HepG2 (cell line): ENCODE results near the gene MAN2A2. TPM values are rescaled to one million over a fixed set of nuclear protein-coding genes. Genes with fewer than 3 reads are reported as not detected.

Experiments used
- ATAC-seq: fragments of 200-7000 bp; cut with Tn5 transposase; 3 replicates; pipeline ENCODE4 v1.9.1; 2020; ENCODE audit warnings: mild to moderate bottlenecking, moderate library complexity
- BruUV-seq: library from RNA; stranded (reverse); fragments of 400-500 nt; replicated peaks from 2 replicates; lab custom pipeline; 2021; lab: Mats Ljungman, UMichigan
- CTCF ChIA-PET: fragments of 300-600 bp; formaldehyde crosslinking; extraction: SDS; loops from one replicate; lab custom pipeline; 2021; ENCODE audit warnings: low total read pairs, inconsistent platforms, low intra/inter-chr PET ratio; lab: Yijun Ruan, JAX
- POLR2A ChIA-PET: fragments of 350-600 bp; sonication (Branson Sonifier 250); formaldehyde crosslinking; loops from one replicate; lab custom pipeline; 2020; ENCODE audit warnings: antibody characterized with exemption, inconsistent platforms; lab: Yijun Ruan, JAX
- DNase-seq: peaks from one replicate; pipeline ENCODE4 v3.0.0-alpha.2; 2015; ENCODE audit warnings: low spot score
- FAIRE-seq: peaks from 3 replicates; lab custom pipeline; 2011; peaks lifted over from hg19 to GRCh38; lab: Jason Lieb, UNC
- H2AFZ ChIP-seq: one replicate; pipeline ENCODE4 v1.6.1; 2011; ENCODE audit warnings: low read length, inconsistent platforms
- H3K27ac ChIP-seq: fragments of 300-600 bp; 3 replicates; pipeline ENCODE4 v1.8.0; 2011; ENCODE audit warnings: mixed run types, mild to moderate bottlenecking, mixed read lengths, low read length, inconsistent platforms; ENCODE audit not compliant: insufficient read depth; ENCODE audit errors: extremely low read length
- H3K27me3 ChIP-seq, 2 experiments: fragments of 200-600 bp in 1 of 2; 2 replicates in 1 of 2; 3 replicates in 1 of 2; pipeline versions ENCODE4 v1.6.0 to v1.8.0; 2011; ENCODE audit warnings: low read length in 2 of 2, mild to moderate bottlenecking in 2 of 2, moderate library complexity in 2 of 2, inconsistent platforms in 1 of 2; ENCODE audit not compliant: insufficient read depth in 2 of 2, control insufficient read depth in 1 of 2
- H3K36me3 ChIP-seq, 2 experiments: fragments of 200-600 bp in 1 of 2; replicated peaks in 1 of 2; 2 replicates in 1 of 2; 3 replicates in 1 of 2; pipeline versions ENCODE4 v1.5.1 to v1.8.0; 2011; ENCODE audit warnings: low read length in 2 of 2, inconsistent platforms in 1 of 2; ENCODE audit not compliant: insufficient read depth in 2 of 2, control insufficient read depth in 1 of 2
- H3K4me1 ChIP-seq: 2 replicates; pipeline ENCODE4 v1.5.1; 2012; ENCODE audit warnings: low read length, inconsistent platforms; ENCODE audit not compliant: insufficient read depth
- H3K4me2 ChIP-seq: 2 replicates; pipeline ENCODE4 v1.6.0; 2011; ENCODE audit warnings: low read depth, low read length, inconsistent platforms
- H3K4me3 ChIP-seq, 3 experiments: fragments of 200-600 bp in 1 of 3; sonication (generic), shearing (Covaris generic) in 1 of 3; replicated peaks in 1 of 3; 2 replicates each; pipeline ENCODE4 v1.5.1; 2011 to 2016; ENCODE audit warnings: low read length in 3 of 3, inconsistent platforms in 2 of 3, low read depth in 2 of 3, mild to moderate bottlenecking in 2 of 3, control low read depth in 1 of 3, mixed read lengths in 1 of 3; ENCODE audit not compliant: insufficient read depth in 1 of 3
- H3K79me2 ChIP-seq: one replicate; pipeline ENCODE4 v1.6.1; 2011; ENCODE audit warnings: low read length, inconsistent platforms; ENCODE audit not compliant: insufficient read depth
- H3K9ac ChIP-seq: 2 replicates; pipeline ENCODE4 v1.6.0; 2011; ENCODE audit warnings: mild to moderate bottlenecking, low read depth, low read length, inconsistent platforms; ENCODE audit not compliant: insufficient read depth
- H3K9me3 ChIP-seq: 2 replicates; pipeline ENCODE4 v1.5.1; 2012; ENCODE audit warnings: mild to moderate bottlenecking, low read length
- H4K20me1 ChIP-seq: 2 replicates; pipeline ENCODE4 v1.6.0; 2011; ENCODE audit warnings: inconsistent platforms, mild to moderate bottlenecking, low read length, moderate library complexity; ENCODE audit not compliant: insufficient read depth
- KLF13 ChIP-seq: sonication (generic); formaldehyde crosslinking; IDR thresholded peaks from 2 replicates; pipeline ENCODE4 v1.4.0; 2020; ENCODE audit warnings: mild to moderate bottlenecking, missing genetic modification reagents
- MAF1 ChIP-seq: sonication (generic); formaldehyde crosslinking; IDR thresholded peaks from 2 replicates; pipeline ENCODE4 v1.5.0; 2020; ENCODE audit warnings: missing genetic modification reagents, borderline replicate concordance
- NFATC3 ChIP-seq: sonication (generic); formaldehyde crosslinking; IDR thresholded peaks from 2 replicates; pipeline ENCODE4 v1.5.1; 2020; ENCODE audit warnings: mild to moderate bottlenecking, missing genetic modification reagents
- RAD21 ChIP-seq: fragments of 450-650 bp; formaldehyde crosslinking; IDR thresholded peaks from 2 replicates; pipeline ENCODE4 v1.5.0; 2020; ENCODE audit warnings: mild to moderate bottlenecking
- RORA ChIP-seq: sonication (generic); formaldehyde crosslinking; IDR thresholded peaks from 2 replicates; pipeline ENCODE4 v1.5.0; 2020; ENCODE audit warnings: mild to moderate bottlenecking, missing genetic modification reagents, moderate library complexity
- SAFB2 ChIP-seq: sonication (generic); formaldehyde crosslinking; IDR thresholded peaks from 2 replicates; pipeline ENCODE4 v1.5.1; 2020; ENCODE audit warnings: missing genetic modification reagents, low read depth, mild to moderate bottlenecking, borderline replicate concordance
- STAT5B ChIP-seq: sonication (generic); formaldehyde crosslinking; IDR thresholded peaks from 2 replicates; pipeline ENCODE4 v1.4.0; 2020; ENCODE audit warnings: missing genetic modification reagents
- YEATS4 ChIP-seq: sonication (generic); formaldehyde crosslinking; IDR thresholded peaks from 2 replicates; pipeline ENCODE4 v1.4.0; 2020; ENCODE audit warnings: missing genetic modification reagents, borderline replicate concordance
- ZNF333 ChIP-seq: sonication (generic); formaldehyde crosslinking; IDR thresholded peaks from 2 replicates; pipeline ENCODE4 v1.4.0; 2020; ENCODE audit warnings: mild to moderate bottlenecking, missing genetic modification reagents, borderline replicate concordance
- ZNF432 ChIP-seq: sonication (generic); formaldehyde crosslinking; IDR thresholded peaks from 2 replicates; pipeline ENCODE4 v1.5.0; 2020; ENCODE audit warnings: missing genetic modification reagents, mild to moderate bottlenecking, borderline replicate concordance
- ZNF589 ChIP-seq: sonication (generic); formaldehyde crosslinking; conservative IDR thresholded peaks from 2 replicates; pipeline ENCODE4 v1.8.0; 2022; ENCODE audit warnings: mild to moderate bottlenecking, moderate library complexity, missing genetic modification reagents
- ZNF598 ChIP-seq: sonication (generic); formaldehyde crosslinking; IDR thresholded peaks from 2 replicates; pipeline ENCODE4 v1.5.1; 2020; ENCODE audit warnings: mild to moderate bottlenecking, missing genetic modification reagents, borderline replicate concordance
- ZNF629 ChIP-seq: sonication (generic); formaldehyde crosslinking; conservative IDR thresholded peaks from 2 replicates; pipeline ENCODE4 v1.5.0; 2020; ENCODE audit warnings: missing genetic modification reagents
- ZNF7 ChIP-seq: IDR thresholded peaks from 2 replicates; pipeline ENCODE4 v1.6.1; 2016; ENCODE audit warnings: missing biosample characterization, missing genetic modification reagents
- ZNF772 ChIP-seq: sonication (generic); formaldehyde crosslinking; IDR thresholded peaks from 2 replicates; pipeline ENCODE4 v1.5.0; 2020; ENCODE audit warnings: mild to moderate bottlenecking, missing genetic modification reagents
- ZNF782 ChIP-seq: sonication (generic); formaldehyde crosslinking; IDR thresholded peaks from 2 replicates; pipeline ENCODE4 v1.4.0; 2020; ENCODE audit warnings: missing genetic modification reagents, mild to moderate bottlenecking, borderline replicate concordance
- ZNF790 ChIP-seq: sonication (generic); formaldehyde crosslinking; IDR thresholded peaks from 2 replicates; pipeline ENCODE4 v1.8.0; 2022; ENCODE audit warnings: missing genetic modification reagents, mild to moderate bottlenecking, borderline replicate concordance
- WGBS: methylation state at CpG from one replicate; pipeline ENCODE4 v1.1.6; 2017; ENCODE audit warnings: low lambda C conversion rate; 5-methylcytosine and 5-hydroxymethylcytosine counted together
- in situ Hi-C: cut with HindIII; loops from 2 replicates; pipeline ENCODE4 v1.10.0; 2017; ENCODE audit warnings: low pct_unique_long_range_greater_than_20kb; ENCODE audit not compliant: extremely low pct_ligation_motif_present
- intact Hi-C: fragments of 100-400 bp; cut with micrococcal nuclease; formaldehyde crosslinking; loops from one replicate; pipeline ENCODE4 v1.10.0; 2022; ENCODE audit not compliant: unreplicated experiment
- polyA plus RNA-seq, 8 experiments: library from polyadenylated mRNA; depleted of rRNA in 3 of 8; stranded (reverse) in 7 of 8; unstranded in 1 of 8; fragments of >200 nt; fragmentation: Illumina TruSeq in 4 of 8; extraction: Trizol in 4 of 8; gene quantifications; 2 replicates each; pipeline versions ENCODE4 v1.2.1 to v1.2.3, GENCODE V29; 2011 to 2016; ENCODE audit warnings: low read depth in 4 of 8, missing spikeins in 1 of 8, mixed read lengths in 1 of 8; ENCODE audit not compliant: insufficient read depth in 1 of 8
- total RNA-seq, 5 experiments: library from RNA; depleted of rRNA; stranded (reverse); fragments of >200 nt; fragmentation: Illumina TruSeq; extraction: Trizol; gene quantifications; 2 replicates each; pipeline ENCODE4 v1.2.3, GENCODE V29; 2016; ENCODE audit warnings: low read depth in 1 of 5
- TF ChIP-seq, protein P1 (sequence below): sonication (generic); formaldehyde crosslinking; IDR thresholded peaks from 2 replicates; pipeline ENCODE4 v1.4.0; 2020; ENCODE audit warnings: missing genetic modification reagents, borderline replicate concordance
- TF ChIP-seq, protein P2 (sequence below): sonication (generic); formaldehyde crosslinking; IDR thresholded peaks from 2 replicates; pipeline ENCODE4 v1.4.0; 2020; ENCODE audit warnings: missing genetic modification reagents

Gene MAN2A2
- total and polyA plus RNA-seq, 2 of the 13 experiments (the other 11 are each of a cell fraction or from before 2014, with no cell fraction given): 17.5 to 51.5 TPM

DNA sequence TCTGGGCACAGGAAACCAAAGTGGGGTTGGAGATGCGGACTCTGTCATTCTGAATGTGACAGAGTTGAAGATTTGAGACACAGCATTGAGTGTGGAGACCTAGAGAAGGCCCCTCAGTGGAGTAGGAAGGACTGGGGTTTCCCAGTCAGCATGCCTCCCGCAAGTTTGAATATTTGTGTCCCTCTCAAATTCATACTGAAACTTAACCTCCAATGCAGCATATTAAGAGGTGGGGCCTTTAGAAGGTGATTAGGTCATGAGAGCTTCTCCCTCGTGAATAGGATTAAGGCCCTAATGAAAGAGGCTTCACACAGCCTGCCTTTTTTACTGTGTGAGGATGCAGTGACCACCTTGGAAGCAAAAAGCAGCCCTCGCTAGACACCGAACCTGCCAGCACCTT is 21.3 kb downstream of the MAN2A2 start:
- no peak overlapping the region for H3K9ac ChIP-seq
- peaks cover 6 to 21% of the 10 kb centered on the region in 2 experiments; a peak in 3 of 5 replicates for H3K36me3 ChIP-seq
- no peak overlapping the region for H2AFZ ChIP-seq
- ATAC-seq (no peak; the same call in 2 of the 3 replicates), FAIRE-seq (no peak), DNase-seq (no peak)
- 85% methylated on average over 5 of the region's 5 CpGs for WGBS
- no peaks in the 10 kb centered on the region for H3K79me2 ChIP-seq
- H3K4me1 ChIP-seq: peaks cover 27% of the 10 kb centered on the region
- no peaks in the 10 kb centered on the region for H3K27me3 ChIP-seq
- in situ Hi-C loops (no loop called here), intact Hi-C loops (no loop called here)
- H3K9me3 ChIP-seq: no peaks in the 10 kb centered on the region
- H3K4me3 ChIP-seq: no peak overlapping the region
- no peak overlapping the region for H3K4me2 ChIP-seq
- no peaks in the 10 kb centered on the region for H4K20me1 ChIP-seq
- CTCF ChIA-PET: no interaction called here
- BruUV-seq: no TSS peak
- H3K27ac ChIP-seq: no peak overlapping the region
- POLR2A ChIA-PET: no interaction called here
- no peak for TF ChIP-seq ZNF432 (CRISPR knock-in tag)
- TF ChIP-seq, protein P1, sequence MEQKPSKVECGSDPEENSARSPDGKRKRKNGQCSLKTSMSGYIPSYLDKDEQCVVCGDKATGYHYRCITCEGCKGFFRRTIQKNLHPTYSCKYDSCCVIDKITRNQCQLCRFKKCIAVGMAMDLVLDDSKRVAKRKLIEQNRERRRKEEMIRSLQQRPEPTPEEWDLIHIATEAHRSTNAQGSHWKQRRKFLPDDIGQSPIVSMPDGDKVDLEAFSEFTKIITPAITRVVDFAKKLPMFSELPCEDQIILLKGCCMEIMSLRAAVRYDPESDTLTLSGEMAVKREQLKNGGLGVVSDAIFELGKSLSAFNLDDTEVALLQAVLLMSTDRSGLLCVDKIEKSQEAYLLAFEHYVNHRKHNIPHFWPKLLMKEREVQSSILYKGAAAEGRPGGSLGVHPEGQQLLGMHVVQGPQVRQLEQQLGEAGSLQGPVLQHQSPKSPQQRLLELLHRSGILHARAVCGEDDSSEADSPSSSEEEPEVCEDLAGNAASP (CRISPR knock-in tag): no peak
- no peak for TF ChIP-seq MAF1 (CRISPR knock-in tag)
- no peak for TF ChIP-seq ZNF782 (CRISPR knock-in tag)
- TF ChIP-seq ZNF7 (CRISPR knock-in tag): no peak
- no peak for TF ChIP-seq RAD21 (CRISPR knock-in tag)
- TF ChIP-seq KLF13 (CRISPR knock-in tag): no peak
- no peak for TF ChIP-seq ZNF790 (CRISPR knock-in tag)
- no peak for TF ChIP-seq STAT5B (CRISPR knock-in tag)
- no peak for TF ChIP-seq ZNF598 (CRISPR knock-in tag)
- TF ChIP-seq YEATS4 (CRISPR knock-in tag): no peak
- no peak for TF ChIP-seq SAFB2 (CRISPR knock-in tag)
- no peak for TF ChIP-seq ZNF589
- TF ChIP-seq ZNF772 (CRISPR knock-in tag): no peak
- no peak for TF ChIP-seq ZNF629 (CRISPR knock-in tag)
- TF ChIP-seq NFATC3 (CRISPR knock-in tag): no peak
- no peak for TF ChIP-seq RORA
- TF ChIP-seq, protein P2, sequence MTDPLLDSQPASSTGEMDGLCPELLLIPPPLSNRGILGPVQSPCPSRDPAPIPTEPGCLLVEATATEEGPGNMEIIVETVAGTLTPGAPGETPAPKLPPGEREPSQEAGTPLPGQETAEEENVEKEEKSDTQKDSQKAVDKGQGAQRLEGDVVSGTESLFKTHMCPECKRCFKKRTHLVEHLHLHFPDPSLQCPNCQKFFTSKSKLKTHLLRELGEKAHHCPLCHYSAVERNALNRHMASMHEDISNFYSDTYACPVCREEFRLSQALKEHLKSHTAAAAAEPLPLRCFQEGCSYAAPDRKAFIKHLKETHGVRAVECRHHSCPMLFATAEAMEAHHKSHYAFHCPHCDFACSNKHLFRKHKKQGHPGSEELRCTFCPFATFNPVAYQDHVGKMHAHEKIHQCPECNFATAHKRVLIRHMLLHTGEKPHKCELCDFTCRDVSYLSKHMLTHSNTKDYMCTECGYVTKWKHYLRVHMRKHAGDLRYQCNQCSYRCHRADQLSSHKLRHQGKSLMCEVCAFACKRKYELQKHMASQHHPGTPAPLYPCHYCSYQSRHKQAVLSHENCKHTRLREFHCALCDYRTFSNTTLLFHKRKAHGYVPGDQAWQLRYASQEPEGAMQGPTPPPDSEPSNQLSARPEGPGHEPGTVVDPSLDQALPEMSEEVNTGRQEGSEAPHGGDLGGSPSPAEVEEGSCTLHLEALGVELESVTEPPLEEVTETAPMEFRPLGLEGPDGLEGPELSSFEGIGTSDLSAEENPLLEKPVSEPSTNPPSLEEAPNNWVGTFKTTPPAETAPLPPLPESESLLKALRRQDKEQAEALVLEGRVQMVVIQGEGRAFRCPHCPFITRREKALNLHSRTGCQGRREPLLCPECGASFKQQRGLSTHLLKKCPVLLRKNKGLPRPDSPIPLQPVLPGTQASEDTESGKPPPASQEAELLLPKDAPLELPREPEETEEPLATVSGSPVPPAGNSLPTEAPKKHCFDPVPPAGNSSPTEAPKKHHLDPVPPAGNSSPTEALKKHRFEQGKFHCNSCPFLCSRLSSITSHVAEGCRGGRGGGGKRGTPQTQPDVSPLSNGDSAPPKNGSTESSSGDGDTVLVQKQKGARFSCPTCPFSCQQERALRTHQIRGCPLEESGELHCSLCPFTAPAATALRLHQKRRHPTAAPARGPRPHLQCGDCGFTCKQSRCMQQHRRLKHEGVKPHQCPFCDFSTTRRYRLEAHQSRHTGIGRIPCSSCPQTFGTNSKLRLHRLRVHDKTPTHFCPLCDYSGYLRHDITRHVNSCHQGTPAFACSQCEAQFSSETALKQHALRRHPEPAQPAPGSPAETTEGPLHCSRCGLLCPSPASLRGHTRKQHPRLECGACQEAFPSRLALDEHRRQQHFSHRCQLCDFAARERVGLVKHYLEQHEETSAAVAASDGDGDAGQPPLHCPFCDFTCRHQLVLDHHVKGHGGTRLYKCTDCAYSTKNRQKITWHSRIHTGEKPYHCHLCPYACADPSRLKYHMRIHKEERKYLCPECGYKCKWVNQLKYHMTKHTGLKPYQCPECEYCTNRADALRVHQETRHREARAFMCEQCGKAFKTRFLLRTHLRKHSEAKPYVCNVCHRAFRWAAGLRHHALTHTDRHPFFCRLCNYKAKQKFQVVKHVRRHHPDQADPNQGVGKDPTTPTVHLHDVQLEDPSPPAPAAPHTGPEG (CRISPR knock-in tag): no peak
- no peak for TF ChIP-seq ZNF333
